ENCODE measurements around the gene SPIRE2.

The SPIRE2 gene

DNA sequence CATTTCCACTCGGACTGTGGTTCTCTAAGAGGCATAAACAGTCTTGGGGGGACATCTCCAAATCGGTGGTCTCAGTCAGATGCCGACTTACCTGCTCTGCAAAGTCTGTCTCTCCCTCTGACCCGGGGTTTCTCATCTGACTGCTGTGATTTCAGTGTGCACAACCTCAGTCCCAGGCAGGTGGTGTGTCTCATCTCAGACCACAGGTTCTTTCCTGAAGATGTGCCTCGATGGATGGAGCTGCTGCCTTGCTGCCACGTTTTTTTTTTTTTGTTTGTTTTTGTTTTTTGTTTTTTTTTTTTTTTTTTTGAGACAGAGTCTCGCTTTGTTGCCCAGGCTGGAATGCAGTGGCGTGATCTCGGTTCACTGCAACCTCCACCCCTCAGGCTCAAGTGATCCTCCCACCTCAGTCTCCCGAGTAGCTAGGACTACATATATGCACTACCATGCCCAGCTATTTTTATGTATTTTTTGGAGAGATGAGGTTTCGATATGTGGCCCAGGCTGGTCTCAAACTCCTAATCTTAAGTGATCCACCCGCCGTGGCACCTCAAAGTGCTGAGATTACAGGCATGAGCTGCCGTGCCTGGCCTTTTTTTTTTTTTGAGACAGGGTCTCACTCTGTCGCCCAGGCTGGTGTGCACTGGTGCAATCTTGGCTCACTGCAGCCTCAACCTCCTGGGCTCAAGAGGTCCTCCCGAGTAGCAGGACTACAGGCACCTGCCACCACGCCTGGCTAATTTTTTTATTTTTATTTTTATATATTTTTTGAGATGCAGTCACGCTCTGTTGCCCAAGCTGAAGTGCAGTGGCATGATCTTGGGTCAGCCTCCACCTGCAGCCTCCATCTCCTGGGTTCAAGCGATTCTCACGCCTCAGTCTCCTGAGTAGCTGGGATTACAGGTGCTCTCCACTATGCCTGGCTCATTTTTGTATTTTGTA, 15.4 kb downstream of the SPIRE2 start:
- no peak for FAIRE-seq
- no peak for DNase-seq (ENCODE audit: insufficient read length, low spot score)
- TF ChIP-seq, protein P1, sequence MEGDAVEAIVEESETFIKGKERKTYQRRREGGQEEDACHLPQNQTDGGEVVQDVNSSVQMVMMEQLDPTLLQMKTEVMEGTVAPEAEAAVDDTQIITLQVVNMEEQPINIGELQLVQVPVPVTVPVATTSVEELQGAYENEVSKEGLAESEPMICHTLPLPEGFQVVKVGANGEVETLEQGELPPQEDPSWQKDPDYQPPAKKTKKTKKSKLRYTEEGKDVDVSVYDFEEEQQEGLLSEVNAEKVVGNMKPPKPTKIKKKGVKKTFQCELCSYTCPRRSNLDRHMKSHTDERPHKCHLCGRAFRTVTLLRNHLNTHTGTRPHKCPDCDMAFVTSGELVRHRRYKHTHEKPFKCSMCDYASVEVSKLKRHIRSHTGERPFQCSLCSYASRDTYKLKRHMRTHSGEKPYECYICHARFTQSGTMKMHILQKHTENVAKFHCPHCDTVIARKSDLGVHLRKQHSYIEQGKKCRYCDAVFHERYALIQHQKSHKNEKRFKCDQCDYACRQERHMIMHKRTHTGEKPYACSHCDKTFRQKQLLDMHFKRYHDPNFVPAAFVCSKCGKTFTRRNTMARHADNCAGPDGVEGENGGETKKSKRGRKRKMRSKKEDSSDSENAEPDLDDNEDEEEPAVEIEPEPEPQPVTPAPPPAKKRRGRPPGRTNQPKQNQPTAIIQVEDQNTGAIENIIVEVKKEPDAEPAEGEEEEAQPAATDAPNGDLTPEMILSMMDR (IDR thresholded peaks at IDR 0.05; ENCODE audit: insufficient read depth, missing control alignments), result no peak

DNA sequence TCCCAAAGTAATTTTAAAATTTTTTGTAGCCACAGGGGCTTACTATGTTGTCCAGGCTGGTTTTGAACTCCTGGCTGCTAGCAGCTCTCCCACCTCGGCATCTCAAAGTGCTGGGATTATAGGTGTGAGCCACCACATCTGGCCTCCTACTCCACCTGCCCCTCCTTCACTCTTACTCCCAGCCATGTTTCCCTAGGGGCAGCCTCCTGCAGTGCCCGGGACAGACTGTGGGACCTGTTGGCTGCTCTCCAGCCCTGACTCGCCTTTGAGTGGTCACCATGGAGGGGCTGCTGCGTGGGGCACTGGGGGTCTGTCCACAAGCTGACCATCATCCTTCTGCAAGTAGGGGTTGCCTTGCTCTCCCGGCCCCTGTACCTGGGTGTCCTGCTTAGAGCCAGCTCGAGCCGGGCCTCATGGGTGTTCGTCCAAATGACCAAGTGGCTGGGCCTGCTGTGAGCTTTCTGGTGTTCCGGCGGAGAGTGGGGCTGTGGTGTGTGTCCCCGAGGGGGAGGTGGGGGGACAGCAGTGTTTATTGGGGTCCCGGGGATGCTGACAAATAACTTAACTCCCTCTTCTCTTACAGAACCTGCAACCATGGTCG, 16.6 kb downstream of the SPIRE2 start:
- FAIRE-seq, result no peak
- no peak for DNase-seq (ENCODE audit: insufficient read length, low spot score)
- TF ChIP-seq, protein P1 (IDR thresholded peaks at IDR 0.05; ENCODE audit: insufficient read depth, missing control alignments), result no peak

DNA sequence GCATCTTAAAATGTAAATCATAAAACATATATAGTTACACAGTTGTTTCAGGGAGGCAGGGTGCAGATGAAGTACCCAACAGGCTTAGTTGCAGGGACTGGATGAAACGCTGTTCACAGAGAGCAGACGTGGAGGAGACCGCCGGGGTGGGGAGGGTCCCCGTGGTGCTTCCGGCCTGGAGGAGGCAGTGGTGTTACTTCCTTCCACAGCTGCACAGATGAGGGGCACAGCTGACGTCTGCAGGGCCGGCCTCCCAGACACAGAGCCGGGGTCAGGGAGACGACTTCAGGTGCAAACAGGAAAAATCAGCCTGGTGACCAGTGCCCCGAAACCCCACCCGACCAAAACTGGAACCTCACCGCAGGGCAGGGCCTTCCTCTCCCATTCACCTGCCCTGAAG, 17.1 kb downstream of the SPIRE2 start:
- FAIRE-seq (no peak), DNase-seq (ENCODE audit: insufficient read length, low spot score) (no peak)
- TF ChIP-seq, protein P1 (IDR thresholded peaks at IDR 0.05; ENCODE audit: insufficient read depth, missing control alignments), result no peak

DNA sequence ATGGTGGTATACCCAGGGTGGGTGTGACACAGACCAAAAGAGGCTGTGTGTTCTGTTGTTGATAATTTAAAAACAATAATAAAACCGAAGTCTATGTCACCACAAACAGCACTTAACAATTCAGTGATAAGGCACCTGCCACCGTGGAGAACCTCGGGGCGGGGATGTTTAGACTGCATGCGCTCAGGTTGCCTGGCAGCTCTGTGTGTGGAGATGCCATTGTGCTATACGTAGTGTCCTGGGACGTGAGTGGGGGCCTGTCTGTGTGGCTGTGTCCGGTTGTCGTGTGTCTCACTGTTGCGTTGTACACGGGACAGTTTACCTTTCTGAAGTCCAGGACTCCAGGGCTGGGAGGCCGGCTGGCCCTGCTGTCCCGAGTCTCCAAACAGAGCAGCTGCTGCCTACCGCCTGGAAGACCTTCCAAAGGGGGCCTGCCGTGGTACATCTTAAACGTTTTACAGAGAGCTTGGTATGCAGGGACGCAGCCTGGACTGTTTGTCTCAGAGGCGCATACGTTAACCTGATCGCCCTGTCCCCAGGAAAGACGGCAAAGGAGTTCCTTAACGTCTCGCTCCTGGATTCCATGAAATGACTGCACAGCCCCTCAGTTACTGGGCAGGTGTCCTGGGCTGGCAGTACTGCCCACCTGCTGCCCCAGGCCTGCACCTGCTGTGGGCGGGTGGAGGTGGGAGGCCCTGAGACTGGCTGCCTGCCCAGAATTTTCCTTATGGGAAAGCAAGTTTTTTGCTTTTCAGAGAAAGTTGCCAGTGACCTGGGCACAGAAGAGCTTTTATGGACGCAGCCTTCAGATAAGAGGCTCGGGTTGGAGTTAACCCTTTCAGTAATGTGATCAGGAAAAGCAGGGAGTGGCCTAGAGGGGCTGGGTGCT, 19.0 kb downstream of the SPIRE2 start:
- TF ChIP-seq, protein P1 (IDR thresholded peaks at IDR 0.05; ENCODE audit: insufficient read depth, missing control alignments), result no peak
- DNase-seq (ENCODE audit: insufficient read length, low spot score), result no peak
- no peak for FAIRE-seq

DNA sequence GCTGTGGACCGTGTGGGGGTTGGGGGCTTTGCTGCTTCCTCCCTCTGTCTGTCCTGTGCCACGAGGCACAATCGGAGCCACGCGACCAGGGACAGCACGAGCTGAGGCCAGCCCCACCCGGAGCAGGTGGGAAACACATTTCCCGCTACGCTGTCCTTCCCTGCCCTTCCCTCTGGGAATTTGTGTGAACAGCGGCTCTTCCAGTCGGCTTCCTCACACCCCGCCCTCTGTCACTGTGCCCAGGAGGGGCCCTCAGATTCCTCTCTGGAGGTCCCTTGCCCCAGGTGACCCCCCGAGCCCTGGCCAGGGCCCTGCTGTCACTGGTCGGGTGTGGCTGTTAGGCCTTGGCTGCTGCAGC, 19.6 kb downstream of the SPIRE2 start:
- TF ChIP-seq, protein P1 (IDR thresholded peaks at IDR 0.05; ENCODE audit: insufficient read depth, missing control alignments), result no peak
- DNase-seq (ENCODE audit: insufficient read length, low spot score) (no peak), FAIRE-seq (no peak)

DNA sequence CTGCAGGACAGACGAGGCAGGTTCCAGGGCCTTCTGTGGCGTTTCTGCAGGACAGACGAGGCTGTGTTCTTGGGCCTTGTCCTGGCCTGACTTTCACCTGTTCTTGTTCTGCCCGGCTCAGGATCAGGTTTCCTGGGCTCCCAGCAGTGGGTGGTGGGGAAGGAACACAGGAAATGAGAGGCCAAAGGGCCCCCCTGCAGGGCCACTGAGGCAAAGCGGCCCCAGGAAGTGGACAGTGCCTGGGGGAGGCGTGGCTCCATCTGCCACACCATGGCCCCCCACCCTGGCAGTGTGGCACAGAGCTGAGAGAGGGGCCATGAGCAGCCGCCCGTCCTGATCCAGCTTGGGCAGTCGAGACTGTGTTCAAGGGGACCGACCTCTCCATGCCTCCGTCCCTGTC, 20.7 kb downstream of the SPIRE2 start:
- no peak for DNase-seq (ENCODE audit: insufficient read length, low spot score)
- no peak for FAIRE-seq
- TF ChIP-seq, protein P1 (IDR thresholded peaks at IDR 0.05; ENCODE audit: insufficient read depth, missing control alignments), result no peak

Measured in D721Med (cell line).